ENCODE measurements around the gene GDI1. TPM values are rescaled to one million over a fixed set of nuclear protein-coding genes. Genes with fewer than 3 reads are reported as not detected.
"Not testable (repeated sequence)": the region's sequence is repeated elsewhere in the genome, so short reads cannot be mapped to it uniquely, and the experiment has no call there.

The GDI1 gene
- 87.2 and 98.5 TPM in 2 replicates for total RNA-seq

- Histone ChIP-seq H3K27me3 (ENCODE audit: control insufficient read depth, insufficient read depth, low read length) (no peaks in the 10 kb centered on the region), H3K36me3 (ENCODE audit: control insufficient read depth, insufficient read depth, low read length) (peaks cover 16% of the 10 kb centered on the region), H3K4me3 (ENCODE audit: low read depth, low read length) (peak within 1 kb of the TSS; percentile 71)
- no peak for DNase-seq (ENCODE audit: low read depth)
- FAIRE-seq, result no peak
- no peak for TF ChIP-seq CTCF (IDR thresholded peaks at IDR 0.05; ENCODE audit: insufficient read depth, low read length, severe bottlenecking)
Measured at GRCh38 chrX:154436983-154437752, at the start of gene GDI1. Gene GDI1, plus strand, starts transcription at chrX:154437154. Its CDS starts 101 bp downstream, at chrX:154437255.

GRCh38 chrX:154388094-154388493, 48.9 kb upstream of the GDI1 start:
- not testable (repeated sequence) for H3K36me3 ChIP-seq (ENCODE audit: control insufficient read depth, insufficient read depth, low read length); DNase-seq (ENCODE audit: low read depth); H3K27me3 ChIP-seq (ENCODE audit: control insufficient read depth, insufficient read depth, low read length); H3K4me3 ChIP-seq (ENCODE audit: low read depth, low read length)
- FAIRE-seq, result peak; percentile 75

- H3K4me3 ChIP-seq (ENCODE audit: low read depth, low read length); H3K27me3 ChIP-seq (ENCODE audit: control insufficient read depth, insufficient read depth, low read length); H3K36me3 ChIP-seq (ENCODE audit: control insufficient read depth, insufficient read depth, low read length); DNase-seq (ENCODE audit: low read depth): not testable (repeated sequence)
- peak; percentile 96 for FAIRE-seq
Measured at GRCh38 chrX:154388649-154389048, 48.3 kb upstream of the GDI1 start.

GRCh38 chrX:154389812-154390747, 46.9 kb upstream of the GDI1 start:
- DNase-seq (ENCODE audit: low read depth); H3K27me3 ChIP-seq (ENCODE audit: control insufficient read depth, insufficient read depth, low read length); H3K36me3 ChIP-seq (ENCODE audit: control insufficient read depth, insufficient read depth, low read length); H3K4me3 ChIP-seq (ENCODE audit: low read depth, low read length): not testable (repeated sequence)
- FAIRE-seq, result peak; percentile 82

- FAIRE-seq; H3K4me3 ChIP-seq (ENCODE audit: low read depth, low read length); DNase-seq (ENCODE audit: low read depth); H3K27me3 ChIP-seq (ENCODE audit: control insufficient read depth, insufficient read depth, low read length): not testable (repeated sequence)
- H3K36me3 ChIP-seq (ENCODE audit: control insufficient read depth, insufficient read depth, low read length), result peaks cover 11% of the 10 kb centered on the region
Measured at GRCh38 chrX:154396363-154396762, 40.6 kb upstream of the GDI1 start.

- Histone ChIP-seq H3K27me3 (ENCODE audit: control insufficient read depth, insufficient read depth, low read length) (no peaks in the 10 kb centered on the region), H3K4me3 (ENCODE audit: low read depth, low read length) (peak overlapping the region; percentile 77), H3K36me3 (ENCODE audit: control insufficient read depth, insufficient read depth, low read length) (peaks cover 11% of the 10 kb centered on the region)
- no peak for TF ChIP-seq CTCF (IDR thresholded peaks at IDR 0.05; ENCODE audit: insufficient read depth, low read length, severe bottlenecking)
- DNase-seq (ENCODE audit: low read depth) (peak; percentile 53), FAIRE-seq (no peak)
Measured at GRCh38 chrX:154396973-154397887, 39.7 kb upstream of the GDI1 start.

- Histone ChIP-seq H3K27me3 (ENCODE audit: control insufficient read depth, insufficient read depth, low read length) (no peaks in the 10 kb centered on the region), H3K4me3 (ENCODE audit: low read depth, low read length) (peak within 1 kb of the TSS; percentile 77), H3K36me3 (ENCODE audit: control insufficient read depth, insufficient read depth, low read length) (peaks cover 11% of the 10 kb centered on the region)
- FAIRE-seq (no peak), DNase-seq (ENCODE audit: low read depth) (peak; percentile 91)
- TF ChIP-seq CTCF (IDR thresholded peaks at IDR 0.05; ENCODE audit: insufficient read depth, low read length, severe bottlenecking), result no peak
Measured at GRCh38 chrX:154397888-154398667, 38.9 kb upstream of the GDI1 start, which contains the start of gene RPL10. Gene RPL10, plus strand, starts transcription at chrX:154398377. Its CDS starts 143 bp downstream, at chrX:154398520.
